ENCODE data around the gene MBD3L5. TPM values are rescaled to one million over a fixed set of nuclear protein-coding genes. Genes with fewer than 3 reads are reported as not detected.

MBD3L5 gene
- total RNA-seq, 1 donor from 2014 or later = not detected

Other genes starting within 250 kb of the MBD3L5 start
- gene ADGRE1, start 143.0 kb upstream of the MBD3L5 start, total RNA-seq = 0.62 TPM
- not detected for gene MBD3L2B, start 9.1 kb upstream of the MBD3L5 start, total RNA-seq
- not detected for gene MBD3L4, start 9.6 kb downstream of the MBD3L5 start, total RNA-seq
- not detected for gene MBD3L2, start 18.7 kb downstream of the MBD3L5 start, total RNA-seq
- gene MBD3L3, start 28.1 kb downstream of the MBD3L5 start, total RNA-seq = not detected
- 4.7 TPM for gene ZNF557, start 39.1 kb downstream of the MBD3L5 start, total RNA-seq

Measured in cardiac septum (tissue), 1 donor.